Fibroblast of the aortic adventitia (primary cell): ENCODE results near the gene LRMDA. TPM values are rescaled to one million over a fixed set of nuclear protein-coding genes. Genes with fewer than 3 reads are reported as not detected.

Source experiments
- DNase-seq: peaks from one replicate; pipeline ENCODE4 v3.0.0-alpha.2; 2010; ENCODE audit warnings: low read depth
- H3K4me3 ChIP-seq: 2 replicates; pipeline ENCODE4 v1.5.1; 2011; ENCODE audit warnings: low read depth, mild to moderate bottlenecking, control low read depth, low read length, moderate library complexity
- CTCF ChIP-seq: IDR thresholded peaks from 2 replicates; pipeline ENCODE4 v1.5.1; 2011; ENCODE audit warnings: mild to moderate bottlenecking, low read length, control low read depth, inconsistent platforms; ENCODE audit not compliant: insufficient read depth
- total RNA-seq: library from RNA; depleted of rRNA; stranded (reverse); fragments of >200 nt; gene quantifications from 2 replicates; pipeline ENCODE4 v1.2.3, GENCODE V29; 2012; ENCODE audit warnings: low replicate concordance

The LRMDA gene
- total RNA-seq, 1 donor, result 6.3 TPM

GRCh38 chr10:75437693-75438092 is 6.3 kb downstream of the LRMDA start:
- no peak for TF ChIP-seq CTCF
- DNase-seq, result no peak
- H3K4me3 ChIP-seq, result no peak overlapping the region

GRCh38 chr10:75438275-75438674 is 6.9 kb downstream of the LRMDA start:
- no peak for DNase-seq
- no peak overlapping the region for H3K4me3 ChIP-seq
- TF ChIP-seq CTCF, result no peak

GRCh38 chr10:75439811-75440210 is 8.4 kb downstream of the LRMDA start:
- no peak for TF ChIP-seq CTCF
- no peak overlapping the region for H3K4me3 ChIP-seq
- DNase-seq, result no peak

- no peak for DNase-seq
- no peak overlapping the region for H3K4me3 ChIP-seq
- no peak for TF ChIP-seq CTCF
These were observed 8.9 kb downstream of the LRMDA start for GRCh38 chr10:75440271-75440793.

- DNase-seq, result no peak
- no peak overlapping the region for H3K4me3 ChIP-seq
- TF ChIP-seq CTCF, result no peak
These were observed 9.8 kb downstream of the LRMDA start for GRCh38 chr10:75441196-75441595.

GRCh38 chr10:75441682-75442081 is 10.3 kb downstream of the LRMDA start:
- no peak for DNase-seq
- TF ChIP-seq CTCF, result no peak
- no peak overlapping the region for H3K4me3 ChIP-seq

GRCh38 chr10:75443362-75443761 is 11.9 kb downstream of the LRMDA start:
- no peak overlapping the region for H3K4me3 ChIP-seq
- no peak for TF ChIP-seq CTCF
- DNase-seq, result no peak
